Measurements from ENCODE around the gene DPAGT1.
A peak's percentile ranks its signal among the peaks of the same experiment; 100 is the strongest.

DPAGT1 gene

DNA sequence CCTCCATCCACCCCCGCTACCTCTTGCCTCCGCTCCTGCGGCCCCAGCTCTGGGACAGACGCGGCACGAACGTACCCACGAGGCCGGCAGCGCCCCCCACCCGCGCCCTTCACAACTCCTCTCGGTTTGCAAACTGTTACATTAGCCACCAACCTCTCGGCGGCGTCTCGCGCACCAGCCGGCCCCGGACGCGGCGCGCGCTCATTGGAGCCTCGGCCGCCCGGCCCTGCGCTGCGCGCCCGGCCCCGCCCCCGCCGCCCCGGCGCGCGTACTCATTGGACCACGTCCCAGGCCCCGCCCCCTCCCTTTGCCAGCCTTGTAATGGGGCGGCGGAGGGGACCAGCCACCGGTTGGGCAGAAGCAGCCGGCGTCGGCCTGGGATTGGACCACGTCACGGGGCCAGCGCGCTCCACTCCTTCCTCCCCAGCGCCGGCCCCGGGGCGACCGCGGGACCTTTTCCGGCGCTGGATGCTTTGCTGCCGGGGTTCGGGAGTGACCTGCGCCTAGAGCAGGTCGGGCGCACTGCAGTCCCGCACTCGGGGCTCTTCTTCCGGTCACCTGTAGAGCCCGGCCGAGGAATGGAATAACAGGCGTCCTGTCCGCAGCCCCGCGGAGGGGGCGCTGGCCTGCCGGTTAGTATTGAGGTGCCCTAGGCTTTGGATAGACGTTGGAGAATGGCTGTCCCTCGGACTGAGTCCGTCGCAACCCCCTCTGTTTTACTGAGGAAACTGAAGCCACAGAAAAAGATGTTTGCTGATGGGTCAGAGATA, 44.5 kb downstream of the DPAGT1 start, which contains the start of gene HYOU1:
Gene HYOU1 (minus strand): TSS at position 206 of the 770 bp plus-strand sequence. CDS start 1,045 bp downstream, outside the sequence.
- peak; percentile 99 for DNase-seq

DNA sequence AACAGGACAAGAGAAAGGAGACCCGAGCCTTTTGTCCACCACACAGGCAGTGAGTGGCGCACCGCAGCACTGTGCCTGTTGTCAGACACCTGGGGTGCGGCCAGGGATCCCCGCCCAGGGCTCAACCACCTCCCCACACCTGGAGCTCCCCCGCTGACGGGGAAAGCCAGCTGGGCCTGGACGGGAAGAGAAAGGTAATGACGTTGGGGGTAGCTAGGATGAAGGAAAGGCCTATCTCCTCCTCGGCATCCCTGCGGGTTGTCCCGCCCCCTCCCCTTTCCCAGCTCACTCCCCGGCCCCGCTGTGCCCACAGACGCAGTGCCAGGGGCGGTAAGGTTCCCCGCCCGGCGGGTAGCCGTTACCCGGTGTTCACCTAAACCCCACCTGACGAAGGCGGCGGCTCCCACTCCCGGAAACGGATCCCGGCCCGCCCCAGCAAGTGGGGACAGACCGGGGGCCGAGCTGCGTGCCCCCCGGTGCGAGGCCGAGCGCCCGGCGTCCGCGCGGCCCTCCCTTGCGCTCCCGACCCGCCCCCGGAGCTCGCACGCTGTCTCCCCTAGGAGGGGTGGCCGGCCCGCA, 45.1 kb downstream of the DPAGT1 start:
- DNase-seq = peak; percentile 36

DNA sequence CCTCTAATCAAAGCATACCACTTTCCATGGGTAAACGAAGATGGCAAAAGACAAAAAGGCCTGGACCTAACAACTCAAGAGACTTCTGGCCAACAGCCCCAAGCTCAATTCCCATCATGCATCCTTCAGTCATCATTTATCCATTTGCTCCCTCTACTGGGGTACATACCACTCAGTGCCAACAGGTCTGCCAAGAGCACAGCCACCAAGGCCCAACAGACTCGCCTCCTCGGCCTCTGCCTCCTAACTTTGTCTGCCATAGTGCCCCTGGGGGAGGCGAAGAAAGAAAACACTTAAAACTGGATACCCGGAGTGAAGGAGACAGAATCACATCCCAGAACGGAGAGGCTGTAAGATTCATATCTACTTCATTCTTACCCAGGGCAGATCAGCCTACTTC, 45.8 kb downstream of the DPAGT1 start:
- no peak for DNase-seq

DNA sequence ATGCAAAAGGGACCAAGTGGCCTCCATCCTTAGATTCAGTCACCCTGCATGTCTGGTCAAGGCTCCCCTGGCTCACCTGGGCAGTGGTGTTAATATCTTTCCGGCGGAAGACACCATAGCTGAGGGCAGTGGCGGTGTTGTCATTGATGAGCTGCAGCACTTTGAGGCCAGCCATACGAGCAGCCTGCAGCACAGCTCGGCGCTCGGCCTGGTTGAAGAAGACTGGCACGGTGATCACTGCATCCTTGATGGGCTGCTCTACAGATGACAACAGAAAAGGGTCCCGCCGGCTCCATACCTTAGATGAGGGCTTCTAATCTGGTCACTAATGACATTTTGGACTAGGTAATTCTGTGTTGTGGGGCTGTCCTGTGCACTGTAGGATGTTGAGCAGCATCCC, 47.2 kb downstream of the DPAGT1 start:
- no peak for DNase-seq

DNA sequence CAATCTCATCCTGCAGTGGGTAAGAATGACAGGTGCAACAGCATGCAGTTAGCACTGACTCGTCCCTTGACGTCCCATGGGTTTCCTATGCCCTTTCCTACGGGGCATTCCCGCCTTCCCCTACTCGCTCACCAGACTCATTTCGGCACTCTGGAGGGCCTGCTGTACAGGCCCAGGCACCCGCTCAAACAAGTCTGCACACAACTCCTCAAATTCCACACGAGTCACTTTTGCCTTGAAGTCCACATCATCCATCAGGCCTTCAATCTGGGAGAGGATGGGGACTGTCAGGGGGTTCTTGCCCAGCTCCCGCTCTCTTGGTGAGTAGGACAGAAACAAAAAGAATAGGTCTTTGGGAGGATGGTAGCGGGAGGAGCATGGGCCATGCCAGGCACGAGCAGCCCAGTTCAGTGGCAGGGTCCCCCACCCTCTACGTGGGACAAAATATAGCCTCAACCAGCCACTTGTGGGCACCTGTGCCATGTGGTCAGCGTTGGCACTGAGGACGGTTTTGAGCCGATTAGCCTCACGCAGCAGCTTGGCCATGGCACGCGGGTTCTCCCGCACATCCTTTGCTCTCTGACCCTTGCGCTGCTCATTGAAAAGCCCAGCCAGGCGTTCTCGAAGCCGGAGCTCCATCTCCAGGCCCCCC, 49.4 kb downstream of the DPAGT1 start:
- DNase-seq = no peak

DNA sequence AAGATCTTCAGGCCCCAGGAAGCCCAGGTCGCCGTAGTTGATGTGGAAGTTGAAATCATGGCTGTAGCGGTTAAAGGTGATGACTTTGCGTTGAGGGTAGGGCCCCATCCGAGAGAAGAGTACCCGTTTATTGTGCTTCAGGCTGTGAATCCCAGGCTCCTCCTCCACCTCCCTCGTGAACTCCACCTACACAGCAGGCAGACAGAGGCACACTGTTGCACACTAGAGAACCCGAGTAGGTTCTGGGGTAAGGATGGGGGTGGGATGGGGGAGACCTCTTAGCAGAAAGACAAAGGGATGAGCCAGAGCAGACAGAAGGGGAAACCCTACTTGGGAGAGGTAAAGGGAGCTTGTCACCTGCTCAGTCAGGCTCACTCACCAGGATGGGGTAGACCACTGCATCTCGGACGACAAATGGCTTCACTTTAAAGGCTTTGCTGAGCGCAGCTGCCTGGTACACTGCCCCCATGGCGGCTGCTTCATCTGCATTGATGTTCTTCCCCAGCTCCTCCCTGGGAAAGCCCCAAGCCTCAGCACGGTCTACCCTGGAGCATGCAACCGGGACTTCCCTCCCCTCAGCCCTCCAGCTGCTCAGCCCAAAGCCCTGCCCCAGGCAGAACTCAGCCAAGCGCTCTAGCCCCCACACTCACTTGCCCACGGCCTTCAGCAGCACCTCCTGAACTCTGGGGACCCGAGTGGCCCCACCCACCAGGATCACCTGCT, 50.1 kb downstream of the DPAGT1 start:
- DNase-seq = no peak

DNA sequence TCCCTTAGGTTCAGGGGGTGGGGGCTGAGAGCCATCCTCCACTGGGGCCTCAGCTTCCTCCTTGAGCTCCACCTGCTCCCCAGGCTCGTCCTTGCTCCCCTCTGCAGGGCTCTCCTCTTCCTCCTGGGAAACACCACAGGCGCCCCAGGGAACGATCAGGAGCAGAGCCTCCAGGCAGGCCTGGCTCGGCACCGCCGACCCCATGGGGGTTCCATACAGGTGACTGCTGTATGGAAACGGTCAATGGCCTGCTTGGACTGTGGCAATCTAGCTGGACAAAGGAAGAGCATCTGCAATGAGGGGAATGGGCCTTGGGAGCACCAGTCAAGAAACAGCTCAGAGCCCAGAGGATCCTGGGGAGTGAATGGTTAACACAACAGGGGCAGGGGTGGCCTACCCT, 52.6 kb downstream of the DPAGT1 start:
- no peak for DNase-seq

DNA sequence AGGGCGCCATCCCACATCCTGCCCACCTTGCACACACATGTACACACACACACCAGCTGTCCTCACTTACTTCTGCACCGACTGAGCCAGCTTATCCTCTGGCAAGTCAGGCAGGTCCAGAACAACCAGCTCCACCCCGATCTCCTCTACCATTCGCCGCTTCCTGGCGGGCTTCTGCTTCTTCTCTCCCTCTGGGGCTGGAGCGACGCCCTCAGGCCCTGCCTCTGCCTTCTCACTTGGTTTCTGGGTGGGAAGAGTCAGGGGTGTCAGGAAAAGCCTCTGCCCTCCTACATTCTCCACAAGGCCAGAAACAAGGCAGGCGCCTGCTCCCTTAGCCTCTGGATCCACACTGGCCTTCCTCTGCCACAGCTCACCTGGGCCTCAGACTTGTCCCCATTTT, 53.0 kb downstream of the DPAGT1 start:
- DNase-seq = no peak

DNA sequence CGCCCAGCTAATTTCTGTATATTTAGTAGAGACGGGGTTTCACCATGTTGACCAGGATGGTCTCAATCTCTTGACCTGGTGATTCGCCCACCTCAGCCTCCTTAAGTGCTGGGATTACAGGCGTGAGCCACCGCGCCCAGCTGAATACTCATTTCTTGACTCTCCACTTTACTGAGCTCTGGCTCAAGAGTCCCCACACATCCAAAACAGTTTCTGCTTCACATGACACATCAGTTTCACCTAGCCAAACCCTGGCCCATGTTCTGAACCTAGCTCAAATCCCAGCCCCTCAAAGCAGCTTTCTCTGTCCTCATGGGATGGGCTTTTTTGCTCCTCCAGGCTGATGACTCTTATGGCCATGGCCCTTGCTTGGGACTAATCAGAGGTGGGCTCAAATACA, 54.4 kb downstream of the DPAGT1 start:
- no peak for DNase-seq

Measured in effector CD4-positive, alpha-beta T cell (primary cell).